22Rv1 (cell line): ENCODE data around the gene GREM1.

Source experiments
- CTCF ChIP-seq: fragments of 450-650 bp; IDR thresholded peaks from 2 replicates; pipeline ENCODE4 v1.5.1; 2017; ENCODE audit warnings: mild to moderate bottlenecking
- ZFX ChIP-seq: fragments of 450-650 bp; IDR thresholded peaks from 2 replicates; pipeline ENCODE4 v1.6.1; 2017; ENCODE audit warnings: antibody characterized with exemption, borderline replicate concordance

GRCh38 chr15:32669896-32670611, 47.8 kb upstream of the GREM1 start:
- no peak for TF ChIP-seq CTCF
- no peak for TF ChIP-seq ZFX
